Measurements from ENCODE around the gene MYLK4.

Gene MYLK4

GRCh38 chr6:2633736-2634135 is 117.0 kb downstream of the MYLK4 start:
- Mint-ChIP-seq H3K36me3 (no peaks in the 10 kb centered on the region), H3K27ac (no peak overlapping the region), H3K4me1 (peaks cover 5% of the 10 kb centered on the region), H3K27me3 (peaks cover 56% of the 10 kb centered on the region), H3K4me3 (peak overlapping the region; percentile 62), H3K9me3 (no peaks in the 10 kb centered on the region)
- CTCF ChIA-PET = interaction anchor here (0.5 to 3.4 kb wide), 34 partner anchors 8 to 1038 kb away, joined by 3 to 23 read pairs (median 3); partner anchors contain the start of gene MYLK4
- no peak for DNase-seq

- Mint-ChIP-seq H3K4me3 (no peak overlapping the region), H3K27me3 (peaks cover 56% of the 10 kb centered on the region), H3K36me3 (no peaks in the 10 kb centered on the region), H3K9me3 (no peaks in the 10 kb centered on the region), H3K4me1 (peaks cover 5% of the 10 kb centered on the region), H3K27ac (no peak overlapping the region)
- no peak for DNase-seq
- CTCF ChIA-PET = interaction anchor here (0.8 to 3.4 kb wide), 8 partner anchors 21 to 1037 kb away, joined by 3 to 23 read pairs (median 5); partner anchors contain the start of gene MYLK4
These were observed 117.6 kb downstream of the MYLK4 start for GRCh38 chr6:2632976-2633584.

- Mint-ChIP-seq H3K4me1 (peaks cover 5% of the 10 kb centered on the region), H3K9me3 (no peaks in the 10 kb centered on the region), H3K4me3 (no peak overlapping the region), H3K27ac (no peak overlapping the region), H3K27me3 (peaks cover 56% of the 10 kb centered on the region), H3K36me3 (no peaks in the 10 kb centered on the region)
- CTCF ChIA-PET = interaction anchor here (0.9 to 3.4 kb wide), 4 partner anchors 118 to 1037 kb away, joined by 3 to 23 read pairs (median 5); no protein-coding TSS in a partner anchor
- DNase-seq = no peak
These were observed 118.4 kb downstream of the MYLK4 start for GRCh38 chr6:2632368-2632767.

- H3K27me3 Mint-ChIP-seq = peaks cover 50% of the 10 kb centered on the region
- CTCF ChIA-PET = interaction anchor here (0.7 to 2.2 kb wide), 4 partner anchors 17 to 1035 kb away, joined by 3 to 6 read pairs (median 4); no protein-coding TSS in a partner anchor
- no peaks in the 10 kb centered on the region for H3K36me3 Mint-ChIP-seq
- H3K4me1 Mint-ChIP-seq = peaks cover 5% of the 10 kb centered on the region
- DNase-seq = no peak
- no peak overlapping the region for H3K4me3 Mint-ChIP-seq
- no peaks in the 10 kb centered on the region for H3K9me3 Mint-ChIP-seq
- H3K27ac Mint-ChIP-seq = no peak overlapping the region
These were observed 119.7 kb downstream of the MYLK4 start for GRCh38 chr6:2630891-2631571.

GRCh38 chr6:2630359-2630758 is 120.4 kb downstream of the MYLK4 start:
- Mint-ChIP-seq H3K27ac (no peak overlapping the region), H3K27me3 (peaks cover 47% of the 10 kb centered on the region), H3K9me3 (no peaks in the 10 kb centered on the region), H3K4me1 (peaks cover 5% of the 10 kb centered on the region), H3K36me3 (no peaks in the 10 kb centered on the region), H3K4me3 (no peak overlapping the region)
- no peak for DNase-seq
- CTCF ChIA-PET = interaction anchor here (1.3 kb wide), 1 partner anchor 187 kb away, joined by 3 read pairs; no protein-coding TSS in a partner anchor

GRCh38 chr6:2626401-2626800 is 124.3 kb downstream of the MYLK4 start:
- Mint-ChIP-seq H3K9me3 (no peaks in the 10 kb centered on the region), H3K27me3 (peaks cover 26% of the 10 kb centered on the region), H3K4me1 (no peaks in the 10 kb centered on the region), H3K27ac (no peak overlapping the region), H3K4me3 (no peak overlapping the region), H3K36me3 (no peaks in the 10 kb centered on the region)
- CTCF ChIA-PET = interaction anchor here (0.7 kb wide), 1 partner anchor 8 kb away, joined by 3 read pairs; no protein-coding TSS in a partner anchor
- DNase-seq = no peak

- Mint-ChIP-seq H3K9me3 (no peaks in the 10 kb centered on the region), H3K4me3 (no peak overlapping the region), H3K27me3 (peaks cover 22% of the 10 kb centered on the region), H3K4me1 (no peaks in the 10 kb centered on the region), H3K36me3 (no peaks in the 10 kb centered on the region), H3K27ac (no peak overlapping the region)
- CTCF ChIA-PET = no interaction called here
- no peak for DNase-seq
These were observed 125.1 kb downstream of the MYLK4 start for GRCh38 chr6:2625581-2625980.

GRCh38 chr6:2624177-2624576 is 126.5 kb downstream of the MYLK4 start:
- DNase-seq = no peak
- no peak overlapping the region for H3K27ac Mint-ChIP-seq
- no peaks in the 10 kb centered on the region for H3K4me1 Mint-ChIP-seq
- H3K27me3 Mint-ChIP-seq = peaks cover 22% of the 10 kb centered on the region
- no peak overlapping the region for H3K4me3 Mint-ChIP-seq
- H3K9me3 Mint-ChIP-seq = no peaks in the 10 kb centered on the region
- CTCF ChIA-PET = no interaction called here
- no peaks in the 10 kb centered on the region for H3K36me3 Mint-ChIP-seq

- Mint-ChIP-seq H3K27ac (no peak overlapping the region), H3K4me1 (no peaks in the 10 kb centered on the region), H3K36me3 (no peaks in the 10 kb centered on the region), H3K4me3 (no peak overlapping the region), H3K27me3 (peaks cover 20% of the 10 kb centered on the region), H3K9me3 (no peaks in the 10 kb centered on the region)
- CTCF ChIA-PET = no interaction called here
- no peak for DNase-seq
These were observed 127.4 kb downstream of the MYLK4 start for GRCh38 chr6:2623295-2623694.

GRCh38 chr6:2622671-2623070 is 128.1 kb downstream of the MYLK4 start:
- CTCF ChIA-PET = no interaction called here
- Mint-ChIP-seq H3K27me3 (peaks cover 16% of the 10 kb centered on the region), H3K4me3 (no peak overlapping the region), H3K9me3 (no peaks in the 10 kb centered on the region), H3K4me1 (no peaks in the 10 kb centered on the region), H3K27ac (no peak overlapping the region), H3K36me3 (no peaks in the 10 kb centered on the region)
- no peak for DNase-seq

GRCh38 chr6:2619651-2620050 is 131.1 kb downstream of the MYLK4 start:
- DNase-seq = no peak
- Mint-ChIP-seq H3K27me3 (peaks cover 19% of the 10 kb centered on the region), H3K36me3 (no peaks in the 10 kb centered on the region), H3K9me3 (no peaks in the 10 kb centered on the region), H3K4me3 (no peak overlapping the region), H3K27ac (no peak overlapping the region), H3K4me1 (no peaks in the 10 kb centered on the region)
- CTCF ChIA-PET = interaction anchor here (0.7 to 0.8 kb wide), 2 partner anchors 14 to 56 kb away, joined by 3 read pairs; no protein-coding TSS in a partner anchor

GRCh38 chr6:2617729-2618128 is 133.0 kb downstream of the MYLK4 start:
- CTCF ChIA-PET = no interaction called here
- peaks cover 6% of the 10 kb centered on the region for H3K9me3 Mint-ChIP-seq
- DNase-seq = no peak
- H3K36me3 Mint-ChIP-seq = no peaks in the 10 kb centered on the region
- H3K27me3 Mint-ChIP-seq = peaks cover 20% of the 10 kb centered on the region
- no peak overlapping the region for H3K27ac Mint-ChIP-seq
- H3K4me3 Mint-ChIP-seq = no peak overlapping the region
- no peaks in the 10 kb centered on the region for H3K4me1 Mint-ChIP-seq

GRCh38 chr6:2616811-2617210 is 133.9 kb downstream of the MYLK4 start:
- no peaks in the 10 kb centered on the region for H3K36me3 Mint-ChIP-seq
- H3K27me3 Mint-ChIP-seq = peaks cover 25% of the 10 kb centered on the region
- H3K27ac Mint-ChIP-seq = no peak overlapping the region
- H3K4me3 Mint-ChIP-seq = no peak overlapping the region
- peaks cover 6% of the 10 kb centered on the region for H3K9me3 Mint-ChIP-seq
- DNase-seq = no peak
- CTCF ChIA-PET = no interaction called here
- no peaks in the 10 kb centered on the region for H3K4me1 Mint-ChIP-seq

GRCh38 chr6:2615251-2615650 is 135.5 kb downstream of the MYLK4 start:
- Mint-ChIP-seq H3K9me3 (peaks cover 6% of the 10 kb centered on the region), H3K36me3 (no peaks in the 10 kb centered on the region), H3K27ac (no peak overlapping the region), H3K27me3 (peaks cover 33% of the 10 kb centered on the region), H3K4me1 (no peaks in the 10 kb centered on the region), H3K4me3 (no peak overlapping the region)
- CTCF ChIA-PET = no interaction called here
- no peak for DNase-seq

GRCh38 chr6:2614846-2615245 is 135.9 kb downstream of the MYLK4 start:
- Mint-ChIP-seq H3K36me3 (no peaks in the 10 kb centered on the region), H3K9me3 (peaks cover 6% of the 10 kb centered on the region), H3K27ac (no peak overlapping the region), H3K27me3 (peaks cover 33% of the 10 kb centered on the region), H3K4me3 (no peak overlapping the region), H3K4me1 (no peaks in the 10 kb centered on the region)
- CTCF ChIA-PET = interaction anchor here (1.3 kb wide), 1 partner anchor 17 kb away, joined by 4 read pairs; no protein-coding TSS in a partner anchor
- DNase-seq = no peak
